ENCODE measurements around the gene MAPK8IP1. TPM values are rescaled to one million over a fixed set of nuclear protein-coding genes. Genes with fewer than 3 reads are reported as not detected.

The MAPK8IP1 gene
- total RNA-seq, 2 donors from 2014 or later: 0.23 to 0.57 TPM

- no peaks in the 10 kb centered on the region for H3K36me3 Mint-ChIP-seq
- H3K9me3 Mint-ChIP-seq: no peaks in the 10 kb centered on the region
- no peak for DNase-seq (ENCODE audit: low spot score in 2 of 2)
- no peak for ATAC-seq
- peak overlapping the region in 1 of 2 donors; percentile 8 for H3K27ac Mint-ChIP-seq
Observed at GRCh38 chr11:45913942-45914635, 28.6 kb downstream of the MAPK8IP1 start.

DNA sequence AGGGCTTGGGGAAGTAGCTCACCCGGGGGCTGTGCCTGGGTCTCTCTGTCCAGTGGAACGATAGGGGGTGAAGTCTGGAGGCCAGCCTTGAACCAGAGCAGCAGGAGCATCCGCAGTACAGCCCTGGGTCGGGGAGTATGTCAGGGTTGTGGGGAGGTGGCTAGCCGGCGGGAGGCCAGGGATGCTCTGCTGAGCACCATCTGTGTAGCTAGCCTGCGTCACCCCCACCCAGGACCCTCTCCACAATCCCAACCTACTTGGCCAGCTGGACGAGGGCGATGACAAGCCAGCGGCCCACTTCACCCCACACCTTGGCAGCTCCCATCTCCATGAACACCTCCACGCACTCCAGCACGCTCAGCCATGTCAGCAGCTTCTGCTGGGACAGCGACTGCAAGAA, 30.0 kb downstream of the MAPK8IP1 start:
- Mint-ChIP-seq H3K27ac (no peak overlapping the region), H3K36me3 (no peaks in the 10 kb centered on the region), H3K9me3 (no peaks in the 10 kb centered on the region)
- no peak for ATAC-seq
- no peak for DNase-seq (ENCODE audit: low spot score in 2 of 2)

GRCh38 chr11:45917286-45917622, 31.8 kb downstream of the MAPK8IP1 start:
- Mint-ChIP-seq H3K9me3 (no peaks in the 10 kb centered on the region), H3K36me3 (no peaks in the 10 kb centered on the region), H3K27ac (peak overlapping the region; percentile 95 to 99)
- ATAC-seq: no peak
- DNase-seq (ENCODE audit: low spot score in 2 of 2): no peak

DNA sequence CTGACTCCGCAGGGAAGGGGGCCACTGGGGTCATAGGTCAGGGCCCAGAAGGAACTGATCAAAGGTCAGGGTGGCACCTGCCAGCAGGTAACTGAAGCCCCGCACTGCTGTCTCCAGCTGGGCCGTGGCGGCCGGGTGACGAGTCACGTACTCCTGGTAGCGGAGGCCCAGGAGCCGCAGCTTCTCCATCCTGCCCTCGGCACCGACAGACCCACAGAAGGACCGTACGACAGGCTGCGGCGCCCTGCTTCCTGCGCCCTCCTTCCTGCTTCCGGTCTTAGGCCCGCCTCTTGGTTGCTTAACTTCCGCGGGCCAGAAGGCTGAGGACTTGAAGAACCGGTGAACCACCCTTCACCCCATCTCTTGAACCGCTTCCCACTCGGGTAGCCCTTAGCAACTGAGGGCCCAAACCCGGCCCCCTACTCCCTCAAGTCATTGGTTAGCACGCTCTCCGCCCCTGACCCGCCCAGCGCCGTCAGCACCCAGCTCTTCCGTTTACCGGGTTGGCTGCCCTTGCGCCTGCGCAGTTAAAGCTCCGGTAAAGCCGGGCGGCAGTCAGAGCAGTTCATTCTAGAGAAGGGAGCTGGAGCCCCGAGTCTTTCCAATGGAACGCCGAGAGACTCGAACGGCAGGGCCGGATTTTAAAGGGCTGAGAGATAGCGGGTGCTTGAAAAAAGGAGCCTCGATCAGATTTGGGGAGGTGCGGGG, 32.3 kb downstream of the MAPK8IP1 start, which contains the start of gene PEX16:
Gene PEX16 (minus strand): TSS at position 255 of the 708 bp plus-strand sequence. CDS start 66 bp downstream, at position 189.
- peak within 1 kb of the TSS; percentile 95 to 99 for H3K27ac Mint-ChIP-seq

DNA sequence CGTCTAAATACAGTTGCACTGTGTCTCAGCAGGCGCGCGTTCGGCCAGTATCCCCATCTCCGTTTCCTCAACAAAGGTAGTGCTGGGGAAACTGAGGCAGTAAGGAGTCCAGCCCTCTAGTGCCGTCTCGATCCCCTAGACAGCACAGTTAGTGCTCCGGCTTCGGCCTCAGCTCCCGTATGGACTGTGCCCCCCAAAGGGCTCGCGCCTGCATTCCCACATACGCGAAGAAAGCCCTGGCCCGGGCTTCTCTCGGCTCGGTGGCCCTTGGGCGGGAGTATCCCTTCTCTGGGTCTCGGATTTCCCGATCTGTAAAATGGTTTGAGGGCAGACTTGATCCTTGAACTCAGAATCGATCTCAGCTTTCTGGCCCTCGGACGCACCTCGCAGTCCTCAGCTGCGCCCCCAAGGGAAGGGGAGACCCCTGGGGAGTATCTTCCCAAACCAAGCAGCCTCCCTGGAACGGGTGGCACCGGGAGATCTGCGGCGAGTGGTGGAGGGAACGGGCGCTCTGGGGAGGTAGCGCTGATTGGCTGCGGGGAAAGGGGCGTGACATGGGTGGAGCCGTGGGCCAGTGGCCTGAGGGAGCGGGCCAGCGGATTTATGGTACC, 33.0 kb downstream of the MAPK8IP1 start:
- Mint-ChIP-seq H3K9me3 (no peaks in the 10 kb centered on the region), H3K27ac (peak overlapping the region; percentile 95 to 99), H3K36me3 (no peaks in the 10 kb centered on the region)
- ATAC-seq (peak; percentile 50 to 51), DNase-seq (ENCODE audit: low spot score in 2 of 2) (peak; percentile 67 to 80)

More for the DNA sequence above, 32.3 kb downstream of the MAPK8IP1 start, which contains the start of gene PEX16:
- Mint-ChIP-seq H3K36me3 (no peaks in the 10 kb centered on the region), H3K9me3 (no peaks in the 10 kb centered on the region)
- peak; percentile 92 to 96 for DNase-seq (ENCODE audit: low spot score in 2 of 2)
- ATAC-seq: peak; percentile 93 to 96

GRCh38 chr11:45918962-45919675, 33.7 kb downstream of the MAPK8IP1 start:
- Mint-ChIP-seq H3K36me3 (no peaks in the 10 kb centered on the region), H3K9me3 (no peaks in the 10 kb centered on the region), H3K27ac (peak overlapping the region in 1 of 2 donors; percentile 95)

GRCh38 chr11:45919806-45920530, 34.5 kb downstream of the MAPK8IP1 start:
- no peak for DNase-seq (ENCODE audit: low spot score in 2 of 2)
- ATAC-seq: no peak
- Mint-ChIP-seq H3K27ac (no peak overlapping the region), H3K9me3 (no peaks in the 10 kb centered on the region), H3K36me3 (no peaks in the 10 kb centered on the region)

More at GRCh38 chr11:45918962-45919675, 33.7 kb downstream of the MAPK8IP1 start:
- no peak for ATAC-seq
- no peak for DNase-seq (ENCODE audit: low spot score in 2 of 2)

DNA sequence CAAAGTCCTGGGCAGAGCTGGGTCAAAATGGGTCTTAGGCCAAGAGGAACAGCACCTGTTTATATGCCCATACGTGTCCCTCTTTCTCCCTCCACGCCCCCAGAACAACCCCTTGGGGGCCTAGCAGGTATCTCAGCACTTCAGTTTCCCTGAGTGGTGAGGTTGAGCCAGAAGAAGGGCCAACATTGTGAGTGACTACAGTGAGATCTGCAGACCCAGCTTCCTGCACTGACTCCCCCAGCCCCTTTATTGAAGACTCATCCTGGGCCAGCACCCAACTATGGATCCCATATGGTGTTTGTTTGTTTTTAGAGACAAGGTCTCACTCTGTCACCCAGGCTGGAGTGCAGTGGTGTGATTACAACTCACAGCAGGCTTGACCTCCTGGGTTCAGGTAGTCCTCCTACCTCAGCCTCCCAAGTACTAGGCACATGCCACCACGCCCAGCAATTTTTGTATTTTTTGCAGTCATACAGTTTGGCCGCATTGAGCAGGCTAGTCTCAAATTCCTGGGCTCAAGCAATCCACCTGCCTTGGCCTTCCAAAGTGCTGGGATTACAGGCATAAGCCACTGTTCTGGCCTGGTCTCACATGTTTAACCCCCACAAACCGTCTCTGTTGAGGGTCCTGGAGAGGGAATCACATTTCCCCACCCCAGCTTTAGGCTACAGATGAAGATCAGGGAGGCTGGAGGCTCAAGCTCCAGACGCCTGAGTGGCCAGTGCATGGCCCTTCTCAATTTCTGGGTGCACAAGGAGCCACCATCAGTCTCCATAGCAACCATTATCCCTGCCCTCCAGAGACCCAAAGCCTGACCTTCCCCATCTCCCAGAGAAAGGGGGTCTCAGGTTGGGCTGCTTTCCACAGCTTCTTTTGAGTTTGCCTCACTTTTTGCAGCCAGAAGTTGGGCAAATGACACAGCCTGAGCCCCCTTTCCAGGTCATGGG, 35.4 kb downstream of the MAPK8IP1 start:
- DNase-seq (ENCODE audit: low spot score in 2 of 2) (peak in 1 of 2 donors; percentile 48), ATAC-seq (no peak)
- H3K36me3 Mint-ChIP-seq: no peaks in the 10 kb centered on the region
- H3K9me3 Mint-ChIP-seq: no peaks in the 10 kb centered on the region
- no peak overlapping the region for H3K27ac Mint-ChIP-seq

GRCh38 chr11:45921561-45922424, 36.3 kb downstream of the MAPK8IP1 start:
- no peaks in the 10 kb centered on the region for H3K36me3 Mint-ChIP-seq
- DNase-seq (ENCODE audit: low spot score in 2 of 2): peak in 1 of 2 donors; percentile 54
- H3K9me3 Mint-ChIP-seq: no peaks in the 10 kb centered on the region
- ATAC-seq: no peak
- no peak overlapping the region for H3K27ac Mint-ChIP-seq

DNA sequence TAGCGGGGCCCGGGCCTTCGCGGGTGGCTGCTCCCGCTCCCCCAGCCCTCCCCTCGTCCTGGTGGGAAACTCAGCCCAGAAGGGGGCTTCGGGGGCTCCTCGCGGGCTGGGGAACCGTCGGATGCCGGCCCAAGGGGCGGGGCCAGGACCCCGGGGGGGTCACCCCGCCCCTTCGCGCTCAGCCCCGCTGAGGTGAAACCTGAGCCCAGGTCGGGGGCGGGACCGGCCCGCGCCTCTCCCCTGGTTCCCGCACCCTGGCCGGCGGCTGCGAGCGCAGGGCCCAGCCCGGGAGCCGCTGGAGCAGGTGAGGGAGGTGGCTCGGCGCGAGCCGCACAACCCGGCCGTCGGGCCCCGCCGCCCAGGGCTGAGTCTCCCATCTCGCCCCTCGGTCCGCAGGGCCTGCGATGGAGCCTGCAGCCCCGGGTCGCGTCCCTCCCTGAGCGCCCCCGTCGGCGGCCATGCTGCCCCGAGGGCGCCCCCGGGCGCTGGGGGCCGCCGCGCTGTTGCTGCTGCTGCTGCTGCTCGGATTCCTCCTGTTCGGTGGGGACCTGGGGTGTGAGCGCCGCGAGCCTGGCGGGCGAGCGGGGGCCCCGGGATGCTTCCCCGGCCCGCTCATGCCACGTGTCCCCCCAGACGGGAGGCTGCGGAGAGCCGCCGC, 37.1 kb downstream of the MAPK8IP1 start, which contains the start of gene LARGE2:
Gene LARGE2 (plus strand): TSS at position 232 of the 658 bp plus-strand sequence. CDS start 227 bp downstream, at position 459.
- DNase-seq (ENCODE audit: low spot score in 2 of 2) (peak in 1 of 2 donors; percentile 56), ATAC-seq (no peak)
- no peaks in the 10 kb centered on the region for H3K9me3 Mint-ChIP-seq
- peak within 1 kb of the TSS in 1 of 2 donors; percentile 75 for H3K27ac Mint-ChIP-seq
- no peaks in the 10 kb centered on the region for H3K36me3 Mint-ChIP-seq

GRCh38 chr11:45924036-45924915, 38.8 kb downstream of the MAPK8IP1 start:
- no peaks in the 10 kb centered on the region for H3K36me3 Mint-ChIP-seq
- ATAC-seq (no peak), DNase-seq (ENCODE audit: low spot score in 2 of 2) (peak in 1 of 2 donors; percentile 55)
- H3K9me3 Mint-ChIP-seq: no peaks in the 10 kb centered on the region
- H3K27ac Mint-ChIP-seq: no peak overlapping the region

GRCh38 chr11:45924927-45925326, 39.5 kb downstream of the MAPK8IP1 start:
- DNase-seq (ENCODE audit: low spot score in 2 of 2) (no peak), ATAC-seq (no peak)

DNA sequence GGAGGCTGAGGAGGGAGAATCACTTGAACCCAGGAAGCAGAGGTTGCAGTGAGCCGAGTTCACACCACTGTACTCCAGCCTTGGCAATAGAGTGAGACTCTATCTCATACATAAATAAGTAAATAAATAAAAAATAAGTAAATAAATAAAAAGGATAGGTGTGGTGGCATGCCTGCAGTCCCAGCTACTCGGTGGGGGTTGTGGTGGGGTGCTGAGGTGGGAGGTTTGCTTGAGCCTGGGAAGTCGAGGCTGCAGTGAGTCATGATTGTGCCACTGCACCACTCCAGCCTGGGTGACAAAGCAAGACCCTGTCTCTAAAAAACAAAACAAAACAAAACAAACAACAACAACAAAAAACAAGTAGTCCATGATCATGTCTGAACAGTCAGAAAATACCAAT, 40.1 kb downstream of the MAPK8IP1 start:
- ATAC-seq: no peak
- Mint-ChIP-seq H3K36me3 (no peaks in the 10 kb centered on the region), H3K27ac (no peak overlapping the region), H3K9me3 (no peaks in the 10 kb centered on the region)
- no peak for DNase-seq (ENCODE audit: low spot score in 2 of 2)

More at GRCh38 chr11:45924927-45925326, 39.5 kb downstream of the MAPK8IP1 start:
- no peak overlapping the region for H3K27ac Mint-ChIP-seq
- no peaks in the 10 kb centered on the region for H3K9me3 Mint-ChIP-seq
- no peaks in the 10 kb centered on the region for H3K36me3 Mint-ChIP-seq

Measured in activated naive CD4-positive, alpha-beta T cell treated with anti-CD3 and anti-CD28 coated beads, Interleukin-2, amount 50 U/mL, for 72 hours (primary cell).